ENCODE measurements around the gene APBB2.

APBB2 gene

DNA sequence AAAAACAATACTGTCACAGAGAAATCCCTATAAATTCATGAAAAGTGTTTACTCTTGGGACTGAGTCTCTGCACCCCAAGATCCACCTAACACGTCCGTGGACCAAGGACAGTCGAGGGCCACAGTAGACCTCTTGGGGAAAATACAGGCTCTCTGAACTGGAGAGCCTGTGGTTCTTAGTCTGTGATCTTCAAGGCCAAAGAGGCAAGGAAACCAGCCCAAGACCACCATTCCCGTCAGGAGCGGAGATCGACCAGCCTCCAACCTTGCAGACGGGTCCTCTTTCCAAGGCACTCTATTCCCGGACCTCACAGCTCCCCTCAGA, 1.6 kb upstream of the APBB2 start:
- no peak for DNase-seq (ENCODE audit: low read depth in 2 of 2)

- DNase-seq (ENCODE audit: low read depth in 2 of 2), result no peak
Observed at GRCh38 chr4:41215155-41215554, 813 bp upstream of the APBB2 start.

- no peak for DNase-seq (ENCODE audit: low read depth in 2 of 2)
Observed at GRCh38 chr4:41214825-41215146, 444 bp upstream of the APBB2 start.

GRCh38 chr4:41213625-41214135, 662 bp downstream of the APBB2 start:
- DNase-seq (ENCODE audit: low read depth in 2 of 2), result no peak

- no peak for DNase-seq (ENCODE audit: low read depth in 2 of 2)
Observed at GRCh38 chr4:41212616-41213203, 1.6 kb downstream of the APBB2 start.

- DNase-seq (ENCODE audit: low read depth in 2 of 2), result no peak
Observed at GRCh38 chr4:41211951-41212615, 2.3 kb downstream of the APBB2 start.

GRCh38 chr4:41209901-41210300, 4.4 kb downstream of the APBB2 start:
- DNase-seq (ENCODE audit: low read depth in 2 of 2), result no peak

GRCh38 chr4:41209187-41209586, 5.2 kb downstream of the APBB2 start:
- no peak for DNase-seq (ENCODE audit: low read depth in 2 of 2)

DNA sequence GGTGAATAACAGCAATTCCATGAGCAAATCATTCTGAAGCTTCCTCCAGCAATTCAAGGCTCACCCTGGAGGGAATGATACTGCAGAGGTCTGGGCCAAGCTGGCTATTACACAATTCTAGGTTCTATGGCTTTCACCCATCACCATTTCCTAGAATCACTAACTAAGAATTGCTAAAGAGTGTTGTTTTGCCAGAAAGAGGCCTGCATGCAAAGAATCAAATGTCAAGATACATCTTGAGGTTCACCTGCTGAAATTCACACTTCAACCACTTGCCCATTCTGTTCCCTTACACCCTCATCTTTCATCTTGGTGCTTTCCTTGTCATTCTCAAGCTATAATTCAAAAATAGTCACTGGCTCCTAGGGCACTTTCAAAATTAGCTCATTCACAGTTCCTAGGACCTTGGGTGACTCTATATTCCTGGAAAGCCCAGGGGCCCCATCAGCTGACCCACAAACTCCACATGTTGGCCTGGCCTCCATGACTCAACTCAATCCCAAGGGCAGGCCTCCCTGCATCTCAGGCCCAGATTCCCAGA, 7.0 kb downstream of the APBB2 start:
- DNase-seq (ENCODE audit: low read depth in 2 of 2), result no peak

- no peak for DNase-seq (ENCODE audit: low read depth in 2 of 2)
Observed at GRCh38 chr4:41205854-41206460, 8.4 kb downstream of the APBB2 start.

DNA sequence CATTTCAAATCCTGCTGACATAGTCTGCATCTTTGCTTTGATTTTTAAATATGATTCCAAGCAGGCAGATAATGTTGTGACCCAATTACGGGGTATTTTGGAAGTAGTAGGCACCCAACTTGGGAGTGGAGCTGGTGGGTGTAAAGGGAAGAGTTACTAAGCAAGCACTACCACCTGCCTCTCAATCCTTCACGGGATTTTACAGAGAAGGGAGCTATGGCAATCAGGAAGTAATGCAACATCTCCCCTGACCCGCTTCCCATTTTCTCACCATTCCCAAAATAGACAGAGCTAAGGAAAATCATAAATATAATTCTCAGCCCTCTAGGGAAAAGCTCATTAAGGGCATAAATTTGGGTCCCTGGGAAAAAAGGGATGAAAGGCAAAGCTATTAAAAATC, 9.2 kb downstream of the APBB2 start:
- no peak for DNase-seq (ENCODE audit: low read depth in 2 of 2)

- DNase-seq (ENCODE audit: low read depth in 2 of 2), result no peak
Observed at GRCh38 chr4:41204400-41204978, 9.9 kb downstream of the APBB2 start.

GRCh38 chr4:41203841-41204240, 10.5 kb downstream of the APBB2 start:
- no peak for DNase-seq (ENCODE audit: low read depth in 2 of 2)

GRCh38 chr4:41202820-41203568, 11.3 kb downstream of the APBB2 start:
- no peak for DNase-seq (ENCODE audit: low read depth in 2 of 2)

GRCh38 chr4:41202356-41202755, 12.0 kb downstream of the APBB2 start:
- DNase-seq (ENCODE audit: low read depth in 2 of 2), result no peak

DNA sequence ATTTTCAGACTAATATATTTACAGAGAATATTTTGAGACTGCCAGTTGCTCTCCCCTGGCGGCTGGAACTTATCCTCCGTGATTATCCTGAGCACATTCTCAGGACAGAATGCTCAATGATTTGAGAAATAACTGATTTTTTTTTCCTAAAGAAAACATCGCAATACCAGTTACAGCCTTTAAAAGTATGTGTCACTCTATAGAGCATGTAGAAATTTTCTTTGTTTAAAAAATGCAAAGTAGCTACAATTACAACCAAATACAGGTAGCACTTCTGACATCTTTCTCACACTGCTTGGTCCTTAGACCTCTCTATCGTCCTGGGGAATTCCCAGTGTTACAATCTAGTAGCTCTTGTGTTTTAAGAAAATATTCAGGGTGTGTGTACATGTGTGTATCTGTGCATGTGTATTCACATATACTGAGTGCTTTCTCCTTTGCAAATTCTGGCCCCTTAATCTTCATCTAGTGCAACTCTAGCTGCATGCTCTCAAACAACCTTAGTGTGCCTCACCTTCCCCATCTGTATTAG, 13.8 kb downstream of the APBB2 start:
- DNase-seq (ENCODE audit: low read depth in 2 of 2), result no peak

DNA sequence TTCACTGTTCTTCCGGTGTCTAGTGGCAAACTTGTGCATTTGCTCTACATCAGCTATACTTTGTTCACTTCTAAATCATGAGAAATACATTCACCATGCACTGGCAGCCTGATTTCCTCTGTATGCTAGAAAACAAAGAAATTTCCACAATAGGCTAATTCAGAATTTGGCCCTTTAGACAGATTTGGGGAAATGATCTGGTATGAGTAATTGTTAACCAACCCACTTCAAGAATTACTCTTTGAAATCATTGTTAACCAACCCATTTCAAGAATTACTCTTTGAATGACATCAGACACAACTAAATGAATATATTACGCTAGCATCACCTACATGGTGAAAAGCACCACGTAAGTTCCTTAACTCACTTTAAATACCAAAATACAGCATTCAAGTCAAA, 14.6 kb downstream of the APBB2 start:
- no peak for DNase-seq (ENCODE audit: low read depth in 2 of 2)

GRCh38 chr4:41197996-41198395, 16.3 kb downstream of the APBB2 start:
- no peak for DNase-seq (ENCODE audit: low read depth in 2 of 2)

- no peak for DNase-seq (ENCODE audit: low read depth in 2 of 2)
Observed at GRCh38 chr4:41197495-41197894, 16.8 kb downstream of the APBB2 start.

GRCh38 chr4:41196633-41197332, 17.6 kb downstream of the APBB2 start:
- DNase-seq (ENCODE audit: low read depth in 2 of 2), result no peak

DNA sequence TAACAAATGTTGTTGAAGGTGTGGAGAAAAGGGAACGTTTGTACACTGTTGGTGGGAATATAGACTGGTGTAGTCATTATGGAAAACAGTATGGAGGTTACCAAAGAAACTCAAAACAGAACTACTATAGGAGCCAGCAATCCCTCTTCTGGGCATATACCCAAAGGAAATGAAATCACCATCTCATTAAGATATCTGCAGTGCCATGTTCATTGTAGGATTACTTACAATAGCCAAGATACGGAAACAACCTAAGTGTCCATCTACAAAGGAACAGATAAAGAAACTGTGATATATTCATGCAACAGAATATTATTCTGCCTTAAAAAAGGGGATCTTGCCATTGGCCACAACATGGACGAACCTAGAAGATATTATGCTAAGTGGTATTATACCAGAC, 22.2 kb downstream of the APBB2 start:
- no peak for DNase-seq (ENCODE audit: low read depth in 2 of 2)

Data from stimulated activated CD4-positive, alpha-beta T cell treated with anti-CD3 and anti-CD28 coated beads, Interleukin-4, amount 100 ng/mL, for 48 hours (primary cell).